Measurements from ENCODE around the gene GPBP1L1.
"Not testable (repeated sequence)": the region's sequence is repeated elsewhere in the genome, so short reads cannot be mapped to it uniquely, and the experiment has no call there.

GPBP1L1 gene

GRCh38 chr1:45721207-45721606, 34.9 kb upstream of the GPBP1L1 start:
- no peak for TF ChIP-seq CTCF (IDR thresholded peaks at IDR 0.05; ENCODE audit: low read depth, low read length)
- in situ Hi-C loops (cut with HindIII; ENCODE audit: low sequenced_read_pairs), result no loop called here

DNA sequence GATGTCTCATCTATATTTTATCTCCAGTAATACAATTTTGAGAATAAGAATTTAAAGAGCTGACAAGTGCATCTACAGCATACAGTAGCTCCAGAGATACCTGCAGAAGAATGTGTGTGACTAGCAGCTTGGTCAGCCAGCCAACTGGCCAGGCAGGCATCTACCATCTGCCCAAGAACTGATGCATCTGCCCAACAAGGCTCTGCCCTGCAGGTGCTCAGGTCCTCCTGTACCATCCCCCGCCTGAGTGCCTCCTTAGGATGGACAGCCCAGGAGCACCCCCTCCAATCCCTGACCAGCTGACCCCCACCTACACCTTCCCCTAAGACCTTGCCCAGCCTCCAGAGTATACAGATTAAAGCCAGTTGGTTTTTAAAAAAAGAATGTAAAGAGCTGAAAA, 32.0 kb upstream of the GPBP1L1 start:
- no peak overlapping the region for H3K4me3 ChIP-seq (ENCODE audit: low read depth, low read length)
- in situ Hi-C loops (cut with HindIII; ENCODE audit: low sequenced_read_pairs), result no loop called here
- DNase-seq (ENCODE audit: low read depth, low spot score), result no peak
- no peak for TF ChIP-seq CTCF (IDR thresholded peaks at IDR 0.05; ENCODE audit: low read depth, low read length)

More at GRCh38 chr1:45721207-45721606, 34.9 kb upstream of the GPBP1L1 start:
- H3K4me3 ChIP-seq (ENCODE audit: low read depth, low read length), result no peak overlapping the region
- DNase-seq (ENCODE audit: low read depth, low spot score), result peak; percentile 4

GRCh38 chr1:45717386-45717785, 31.1 kb upstream of the GPBP1L1 start:
- in situ Hi-C loops (cut with HindIII; ENCODE audit: low sequenced_read_pairs); H3K4me3 ChIP-seq (ENCODE audit: low read depth, low read length); DNase-seq (ENCODE audit: low read depth, low spot score): not testable (repeated sequence)

GRCh38 chr1:45716700-45717099, 30.4 kb upstream of the GPBP1L1 start:
- no peak for TF ChIP-seq CTCF (IDR thresholded peaks at IDR 0.05; ENCODE audit: low read depth, low read length)
- no peak overlapping the region for H3K4me3 ChIP-seq (ENCODE audit: low read depth, low read length)
- DNase-seq (ENCODE audit: low read depth, low spot score), result no peak
- in situ Hi-C loops (cut with HindIII; ENCODE audit: low sequenced_read_pairs), result no loop called here

GRCh38 chr1:45713711-45714110, 27.4 kb upstream of the GPBP1L1 start:
- no peak overlapping the region for H3K4me3 ChIP-seq (ENCODE audit: low read depth, low read length)
- DNase-seq (ENCODE audit: low read depth, low spot score), result no peak
- in situ Hi-C loops (cut with HindIII; ENCODE audit: low sequenced_read_pairs), result no loop called here
- TF ChIP-seq CTCF (IDR thresholded peaks at IDR 0.05; ENCODE audit: low read depth, low read length), result no peak

- in situ Hi-C loops (cut with HindIII; ENCODE audit: low sequenced_read_pairs), result no loop called here
- DNase-seq (ENCODE audit: low read depth, low spot score), result no peak
- TF ChIP-seq CTCF (IDR thresholded peaks at IDR 0.05; ENCODE audit: low read depth, low read length), result no peak
- H3K4me3 ChIP-seq (ENCODE audit: low read depth, low read length), result no peak overlapping the region
Measured at GRCh38 chr1:45704637-45705036, 18.3 kb upstream of the GPBP1L1 start.

DNA sequence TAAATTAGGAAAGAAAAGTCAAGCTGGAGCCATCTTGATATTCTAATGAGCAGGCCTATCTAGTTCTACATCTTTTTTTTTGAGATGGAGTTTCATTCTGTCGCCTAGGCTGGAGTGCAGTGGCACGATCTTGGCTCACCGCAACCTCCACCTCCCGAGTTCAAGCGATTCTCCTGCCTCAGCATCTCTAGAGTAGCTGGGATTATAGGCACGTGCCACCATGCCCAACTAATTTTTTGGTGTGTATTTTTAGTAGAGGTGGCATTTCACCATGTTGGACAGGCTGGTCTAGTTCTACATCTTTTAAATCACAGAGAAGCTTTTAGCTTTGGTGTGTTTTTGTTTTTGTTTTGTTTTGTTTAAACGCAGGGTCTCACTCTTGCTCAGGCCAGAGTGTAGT, 8.5 kb upstream of the GPBP1L1 start:
- no peak overlapping the region for H3K4me3 ChIP-seq (ENCODE audit: low read depth, low read length)
- DNase-seq (ENCODE audit: low read depth, low spot score), result no peak
- in situ Hi-C loops (cut with HindIII; ENCODE audit: low sequenced_read_pairs), result no loop called here
- no peak for TF ChIP-seq CTCF (IDR thresholded peaks at IDR 0.05; ENCODE audit: low read depth, low read length)

- DNase-seq (ENCODE audit: low read depth, low spot score); in situ Hi-C loops (cut with HindIII; ENCODE audit: low sequenced_read_pairs); H3K4me3 ChIP-seq (ENCODE audit: low read depth, low read length): not testable (repeated sequence)
Measured at GRCh38 chr1:45693811-45694210, 7.5 kb upstream of the GPBP1L1 start.

All from astrocyte of the spinal cord (primary cell).